Stimulated activated CD8-positive, alpha-beta memory T cell treated with anti-CD3 and anti-CD28 coated beads, Interleukin-12 subunit alpha, Interleukin-12 subunit beta, amount 100 ng/mL, for 24 hours (primary cell): Measurements from ENCODE around the gene CSTF1.
"Not testable (repeated sequence)": the region's sequence is repeated elsewhere in the genome, so short reads cannot be mapped to it uniquely, and the experiment has no call there.

Experiments
- DNase-seq: peaks from one replicate; pipeline ENCODE4 v3.0.0-alpha.2; 2020; ENCODE audit errors: extremely low read depth

Gene CSTF1

GRCh38 chr20:56369179-56369578 is 23.3 kb upstream of the CSTF1 start:
- no peak for DNase-seq

DNA sequence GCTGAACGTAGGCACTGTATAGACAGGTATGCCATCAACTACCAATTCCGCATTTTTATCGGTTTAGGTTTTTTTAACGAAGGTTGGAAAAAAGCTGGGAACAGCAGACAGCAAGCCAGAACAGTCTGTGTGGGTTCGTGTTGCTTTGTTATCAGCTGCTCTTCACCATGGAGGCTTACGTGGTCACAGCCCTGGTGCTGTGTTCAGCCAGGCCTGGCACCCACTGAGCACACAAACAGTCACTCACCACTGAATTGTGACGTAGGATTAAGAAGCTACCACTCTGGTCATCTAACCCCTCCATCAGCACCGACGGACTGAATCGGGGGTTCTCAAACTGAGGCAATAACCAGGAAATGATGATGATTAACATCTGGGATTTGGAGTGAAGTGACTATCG is 20.5 kb upstream of the CSTF1 start:
- DNase-seq, result no peak

- no peak for DNase-seq
Measured at GRCh38 chr20:56372850-56373249, 19.6 kb upstream of the CSTF1 start.

DNA sequence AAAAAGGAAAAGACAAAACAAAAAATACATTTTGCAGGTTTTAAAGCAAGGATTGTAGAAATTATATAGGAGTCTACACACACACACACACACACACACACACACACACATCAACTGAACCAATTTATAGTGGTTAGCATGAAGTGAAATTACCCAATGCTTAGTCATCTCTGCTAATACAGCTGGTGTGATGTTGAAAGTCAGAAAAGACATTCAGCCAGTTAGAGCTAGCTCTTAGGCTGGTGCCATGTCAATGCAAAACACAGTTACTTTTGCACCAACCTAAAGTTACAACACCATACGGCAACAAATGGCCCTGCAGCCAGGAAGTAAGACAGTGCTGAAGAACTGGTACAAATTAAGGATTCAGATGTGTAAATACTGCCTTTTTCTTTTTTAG is 18.5 kb upstream of the CSTF1 start:
- DNase-seq, result no peak

DNA sequence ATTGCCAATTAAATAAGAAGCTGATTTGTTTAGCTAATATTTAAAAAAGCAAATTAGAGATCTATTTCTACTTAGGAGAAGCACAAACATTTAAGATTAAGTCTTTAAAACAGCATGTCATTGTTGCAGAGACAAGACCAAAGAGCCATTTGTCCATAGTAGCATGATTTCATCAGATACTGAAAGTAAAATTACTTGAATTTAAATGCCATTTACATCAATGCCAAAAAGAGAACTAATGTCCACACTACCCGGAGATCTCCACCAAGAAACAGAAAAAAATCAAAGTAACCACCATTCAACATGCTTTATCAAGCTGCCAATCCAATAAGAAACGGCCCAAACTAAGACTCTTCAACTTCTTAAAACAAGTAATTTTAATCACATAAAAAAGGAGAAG is 16.1 kb upstream of the CSTF1 start:
- DNase-seq, result no peak

DNA sequence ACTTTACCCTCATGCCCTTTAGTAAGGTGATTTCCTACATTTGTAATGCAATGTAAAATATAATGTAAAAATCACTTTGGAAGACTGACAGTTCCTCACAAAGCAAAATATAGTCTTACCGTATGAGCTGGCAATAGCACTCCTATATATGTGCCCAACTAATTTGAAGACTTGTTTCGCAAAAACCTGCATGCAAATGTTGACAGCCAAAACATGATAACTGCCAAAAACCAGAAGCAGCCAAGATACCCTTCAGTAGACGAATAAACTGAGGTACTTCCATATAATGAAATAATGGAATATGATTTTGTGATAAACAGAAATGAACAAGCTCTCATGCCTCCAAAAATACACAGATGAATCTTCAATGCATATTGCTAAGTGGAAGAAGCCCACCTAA is 14.1 kb upstream of the CSTF1 start:
- DNase-seq, result no peak

DNA sequence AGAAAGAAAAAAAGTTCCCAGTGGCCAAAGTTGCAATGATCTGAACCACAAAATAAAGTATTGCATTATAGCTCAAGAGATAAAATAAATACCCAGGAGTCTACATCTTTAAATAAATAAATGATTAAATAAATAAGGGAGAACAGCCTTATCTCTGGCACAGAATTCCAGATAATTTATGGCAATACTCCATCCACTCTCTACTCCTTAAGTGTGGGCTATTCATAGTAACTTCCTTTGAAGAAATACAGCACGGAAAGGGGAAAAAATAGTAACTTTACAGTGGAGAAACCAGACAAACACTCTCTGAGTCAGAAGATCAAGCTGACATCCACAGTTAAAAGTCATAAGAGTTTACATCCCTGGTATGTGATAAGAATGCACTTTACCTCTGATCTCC is 12.1 kb upstream of the CSTF1 start:
- no peak for DNase-seq

DNA sequence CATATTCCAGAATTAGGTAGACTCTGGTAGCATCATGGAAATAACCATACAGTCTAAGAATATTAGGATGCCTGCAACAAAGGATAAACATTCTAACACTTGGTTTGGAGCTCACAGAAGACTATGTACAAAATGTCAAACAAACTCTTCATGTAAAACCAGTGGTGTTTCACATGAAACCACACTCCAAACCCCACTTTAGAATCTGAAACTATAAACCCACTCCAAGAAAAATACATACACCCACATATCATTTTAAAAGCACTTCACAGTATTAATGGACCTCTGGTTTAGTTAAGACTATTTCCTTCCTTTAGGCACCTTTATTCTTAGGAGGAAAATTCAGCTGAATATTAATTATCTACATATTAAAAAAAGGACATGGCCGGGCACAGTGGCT is 10.9 kb upstream of the CSTF1 start:
- DNase-seq, result no peak

GRCh38 chr20:56382696-56383095 is 9.7 kb upstream of the CSTF1 start:
- no peak for DNase-seq

DNA sequence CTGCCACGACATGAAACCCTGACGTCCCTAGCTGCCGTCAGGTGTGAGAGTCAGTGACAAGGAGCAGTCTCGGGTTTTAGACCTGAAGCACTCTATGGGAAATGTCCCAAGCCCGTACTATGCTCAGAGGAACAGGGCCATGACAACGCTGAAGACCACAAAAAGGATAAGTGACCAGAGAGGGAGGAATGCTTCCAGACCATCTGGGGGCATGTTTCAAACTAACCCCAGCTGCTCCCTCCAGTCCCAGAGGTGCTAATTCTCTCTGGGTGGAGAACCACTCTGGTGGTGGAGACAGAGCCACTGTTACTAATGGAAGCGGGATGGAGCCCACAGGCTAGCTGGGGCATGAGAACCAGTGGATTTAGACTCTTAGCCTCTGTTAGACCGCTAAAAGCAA is 9.1 kb upstream of the CSTF1 start:
- no peak for DNase-seq

GRCh38 chr20:56385130-56385529 is 7.3 kb upstream of the CSTF1 start:
- no peak for DNase-seq

DNA sequence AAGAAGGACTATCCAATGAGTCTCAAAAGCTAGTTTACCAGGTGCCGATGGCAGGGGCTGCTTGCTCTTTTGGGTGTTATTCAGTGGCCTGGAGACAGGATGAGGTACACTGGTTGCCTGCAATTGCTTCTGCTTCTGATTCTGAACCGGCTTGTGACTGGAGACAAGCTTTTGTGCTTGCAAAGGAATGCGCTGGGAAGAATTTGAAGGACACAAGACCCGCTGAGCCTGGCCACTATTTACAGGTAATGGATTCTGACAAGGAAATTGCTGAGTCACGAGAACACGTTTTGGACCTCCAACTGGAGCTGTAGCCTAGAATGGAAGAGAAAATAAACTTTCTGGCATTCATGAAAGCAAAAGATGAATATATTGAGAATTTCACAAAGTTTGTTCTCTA is 6.2 kb upstream of the CSTF1 start:
- no peak for DNase-seq

GRCh38 chr20:56388882-56389281 is 3.6 kb upstream of the CSTF1 start:
- no peak for DNase-seq

- DNase-seq, result no peak
Measured at GRCh38 chr20:56389807-56390206, 2.6 kb upstream of the CSTF1 start.

GRCh38 chr20:56390396-56390795 is 2.0 kb upstream of the CSTF1 start:
- DNase-seq, result not testable (repeated sequence)

GRCh38 chr20:56391037-56391436 is 1.4 kb upstream of the CSTF1 start:
- DNase-seq, result no peak

GRCh38 chr20:56391596-56392131 is 781 bp upstream of the CSTF1 start:
- no peak for DNase-seq

GRCh38 chr20:56392881-56393482 is 537 bp downstream of the CSTF1 start:
- no peak for DNase-seq

DNA sequence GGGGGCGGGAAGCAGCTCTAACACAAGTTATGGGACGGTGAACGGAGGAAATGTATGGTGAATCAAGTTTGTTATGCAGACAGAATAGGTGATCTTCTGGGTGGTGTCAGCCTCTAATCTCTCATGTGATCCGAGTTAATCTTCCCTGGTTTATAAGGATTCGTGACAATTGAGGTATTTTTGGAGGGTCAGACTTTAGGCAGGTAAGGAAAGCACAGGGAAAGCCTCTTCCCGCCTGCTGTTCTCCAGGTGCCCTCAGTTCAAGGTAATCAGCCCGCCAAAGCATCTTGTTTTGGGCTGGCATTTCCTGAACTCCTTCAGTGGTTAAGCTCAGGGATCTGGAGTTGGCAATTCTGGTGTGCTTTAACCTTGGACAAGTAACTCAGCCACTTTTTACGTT is 1.2 kb downstream of the CSTF1 start:
- DNase-seq, result no peak

GRCh38 chr20:56395166-56395565 is 2.7 kb downstream of the CSTF1 start:
- DNase-seq, result no peak

GRCh38 chr20:56400001-56400640 is 7.7 kb downstream of the CSTF1 start:
- peak; percentile 31 for DNase-seq

DNA sequence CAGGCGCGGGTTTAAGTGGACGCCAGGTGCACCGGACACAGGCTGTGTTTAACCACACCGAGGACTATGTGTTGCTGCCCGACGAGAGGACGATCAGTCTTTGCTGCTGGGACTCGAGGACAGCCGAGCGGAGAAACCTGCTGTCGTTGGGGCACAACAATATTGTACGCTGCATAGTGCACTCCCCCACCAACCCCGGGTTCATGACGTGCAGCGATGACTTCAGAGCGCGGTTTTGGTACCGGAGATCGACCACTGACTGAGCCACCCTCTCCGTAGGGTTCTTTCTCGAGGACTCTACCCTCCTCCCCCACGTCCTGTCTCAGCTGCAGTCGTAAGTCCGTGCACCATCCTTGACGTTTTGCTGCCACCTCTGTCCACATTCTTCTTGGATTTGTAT is 11.0 kb downstream of the CSTF1 start:
- no peak for DNase-seq

DNA sequence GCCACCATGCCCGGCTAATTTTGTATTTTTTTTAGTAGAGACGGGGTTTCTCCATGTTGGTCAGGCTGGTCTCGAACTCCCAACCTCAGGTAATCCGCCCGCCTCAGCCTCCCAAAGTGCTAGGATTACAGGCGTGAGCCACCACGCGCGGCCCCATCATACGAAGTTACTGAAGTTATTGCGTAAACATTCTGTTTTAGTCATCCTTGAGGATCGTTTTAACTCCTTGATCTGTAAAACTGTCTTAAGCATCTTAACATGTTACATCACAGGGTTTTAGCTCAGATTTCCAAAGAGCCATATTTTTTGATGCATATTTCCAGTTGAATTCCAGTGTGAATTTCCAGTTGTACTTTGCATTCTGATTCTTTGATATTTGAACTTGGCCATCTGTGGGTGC is 12.9 kb downstream of the CSTF1 start:
- DNase-seq, result not testable (repeated sequence)

DNA sequence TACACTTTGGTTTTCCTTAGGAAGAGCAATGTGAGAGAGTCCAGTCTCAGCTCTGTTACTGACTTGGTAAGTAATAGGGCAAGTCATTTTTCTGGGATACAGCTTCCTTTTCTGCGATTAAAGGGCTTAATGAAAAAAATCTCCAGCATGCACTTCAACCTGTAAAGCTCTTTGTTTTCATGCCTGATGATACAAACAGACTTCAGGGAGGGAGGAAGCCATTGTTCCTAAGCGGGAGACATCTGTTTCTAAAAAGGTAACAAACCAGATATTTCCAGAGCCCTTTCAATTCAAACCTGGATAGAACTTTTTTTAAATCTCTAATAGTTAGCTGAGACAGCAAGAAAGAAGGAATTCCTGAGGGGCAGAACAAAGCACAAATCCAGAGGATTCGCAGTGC is 14.5 kb downstream of the CSTF1 start:
- no peak for DNase-seq
